ENCODE measurements around the gene MS4A8.
"Not testable (repeated sequence)": the region's sequence is repeated elsewhere in the genome, so short reads cannot be mapped to it uniquely, and the experiment has no call there.

MS4A8 gene

GRCh38 chr11:60731586-60731985 lies 32.2 kb downstream of the MS4A8 start:
- no peak for DNase-seq

GRCh38 chr11:60734279-60734678 lies 34.9 kb downstream of the MS4A8 start:
- no peak for DNase-seq

- no peak for DNase-seq
Observed at GRCh38 chr11:60739114-60739513, 39.7 kb downstream of the MS4A8 start.

GRCh38 chr11:60740573-60740972 lies 41.2 kb downstream of the MS4A8 start:
- DNase-seq, result no peak

- DNase-seq, result no peak
Observed at GRCh38 chr11:60741421-60741820, 42.0 kb downstream of the MS4A8 start.

GRCh38 chr11:60743058-60743457 lies 43.6 kb downstream of the MS4A8 start:
- no peak for DNase-seq

- DNase-seq, result no peak
Observed at GRCh38 chr11:60744114-60744513, 44.7 kb downstream of the MS4A8 start.

- no peak for DNase-seq
Observed at GRCh38 chr11:60747359-60747873, 48.0 kb downstream of the MS4A8 start.

DNA sequence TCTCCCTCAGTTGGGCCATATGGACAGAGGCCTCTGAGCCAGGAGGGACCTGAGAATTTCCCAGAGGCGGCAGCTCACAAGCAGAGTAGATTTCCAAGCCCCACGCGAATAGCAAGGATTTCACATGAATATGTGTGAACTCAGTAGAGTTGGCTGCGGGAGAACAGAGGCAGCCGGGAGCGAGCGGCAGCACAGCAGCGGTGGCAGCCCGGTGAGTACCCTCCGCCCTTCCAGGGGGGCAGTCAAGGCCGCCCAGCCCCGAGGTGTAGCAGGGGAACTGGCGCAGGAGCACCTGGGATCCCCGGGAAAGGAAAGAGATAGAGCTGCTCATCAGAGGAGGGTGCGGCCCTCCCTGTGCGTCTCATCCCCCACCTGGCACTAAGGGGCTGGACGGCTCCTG lies 48.8 kb downstream of the MS4A8 start:
- no peak for DNase-seq

GRCh38 chr11:60748821-60749220 lies 49.4 kb downstream of the MS4A8 start:
- DNase-seq, result no peak

DNA sequence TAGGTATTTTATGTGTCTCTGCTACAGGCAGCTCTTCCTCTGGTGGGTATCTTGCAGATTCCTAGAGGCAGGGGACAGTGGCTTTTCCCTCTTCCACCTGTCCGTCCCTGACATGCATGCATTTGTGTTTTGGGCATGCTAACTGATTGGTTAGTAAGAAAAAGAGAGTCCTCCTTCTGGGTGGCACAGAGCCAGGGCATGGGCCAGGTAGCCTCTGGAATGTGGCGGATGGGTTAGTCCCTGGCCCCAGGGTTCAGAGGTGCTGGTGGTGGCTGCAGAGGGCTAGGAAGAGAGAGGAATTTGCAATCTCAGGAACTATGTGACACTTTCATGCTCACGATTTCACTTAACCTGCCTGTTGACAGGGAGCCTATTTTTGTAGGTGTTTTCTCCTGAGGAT lies 51.5 kb downstream of the MS4A8 start:
- DNase-seq, result no peak

- no peak for DNase-seq
Observed at GRCh38 chr11:60753309-60753708, 53.9 kb downstream of the MS4A8 start.

DNA sequence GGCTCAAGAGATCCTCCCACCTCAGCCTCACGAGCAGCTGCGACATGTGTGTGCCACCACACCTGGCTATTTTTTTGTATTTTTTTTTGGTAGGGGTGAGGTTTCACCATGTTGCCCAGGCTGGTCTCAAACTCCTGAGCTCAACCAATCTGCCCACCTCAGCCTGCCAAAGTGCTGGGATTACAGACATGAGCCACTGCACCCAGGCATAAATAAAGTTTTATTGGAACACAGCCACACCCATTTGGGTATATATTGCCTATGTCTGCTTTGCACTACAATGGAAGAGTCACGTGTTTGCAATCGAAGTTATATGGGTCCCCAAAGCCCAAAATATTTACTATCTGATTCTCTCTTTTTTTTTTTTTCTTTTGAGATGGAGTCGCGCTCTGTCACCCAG lies 55.5 kb downstream of the MS4A8 start:
- DNase-seq, result no peak

DNA sequence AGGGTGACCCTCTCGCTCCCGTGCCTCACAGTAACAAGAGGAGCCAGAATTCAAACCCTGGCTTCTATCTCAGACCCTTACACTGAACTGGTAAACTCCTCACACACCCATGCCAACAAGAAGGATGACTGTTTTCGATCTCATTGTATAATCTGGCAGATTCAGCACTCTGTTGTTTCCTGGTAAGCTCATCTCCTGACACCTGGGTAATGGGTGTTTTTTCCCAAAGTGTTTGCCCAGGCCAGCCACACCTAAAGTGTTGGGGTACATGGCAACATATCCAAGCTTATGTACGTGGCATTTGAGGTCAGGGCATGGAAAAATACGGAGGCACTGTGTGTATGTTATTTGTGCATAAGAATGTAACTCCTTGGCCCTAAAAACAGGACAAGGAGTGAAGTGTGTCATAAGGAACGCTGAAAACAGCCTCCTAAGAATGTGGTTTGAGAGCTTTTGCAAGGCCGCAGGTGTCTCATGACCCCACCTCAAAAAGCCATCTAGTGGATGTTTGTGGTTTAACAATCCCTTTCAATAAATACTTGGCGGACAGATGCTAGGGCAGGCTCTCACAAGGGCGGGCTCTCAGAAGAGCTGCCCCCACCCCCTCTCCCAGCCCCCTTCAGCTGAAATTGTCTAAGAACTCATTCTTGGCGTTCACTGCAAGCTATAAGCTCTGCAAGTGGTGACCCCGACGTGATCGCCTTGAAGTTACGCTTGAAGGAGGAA lies 57.1 kb downstream of the MS4A8 start, which contains the start of gene MS4A15:
MS4A15 (plus strand) TSS at position 561 of the 726 bp plus-strand sequence. CDS start 6,867 bp downstream, outside the sequence.
- DNase-seq, result no peak

DNA sequence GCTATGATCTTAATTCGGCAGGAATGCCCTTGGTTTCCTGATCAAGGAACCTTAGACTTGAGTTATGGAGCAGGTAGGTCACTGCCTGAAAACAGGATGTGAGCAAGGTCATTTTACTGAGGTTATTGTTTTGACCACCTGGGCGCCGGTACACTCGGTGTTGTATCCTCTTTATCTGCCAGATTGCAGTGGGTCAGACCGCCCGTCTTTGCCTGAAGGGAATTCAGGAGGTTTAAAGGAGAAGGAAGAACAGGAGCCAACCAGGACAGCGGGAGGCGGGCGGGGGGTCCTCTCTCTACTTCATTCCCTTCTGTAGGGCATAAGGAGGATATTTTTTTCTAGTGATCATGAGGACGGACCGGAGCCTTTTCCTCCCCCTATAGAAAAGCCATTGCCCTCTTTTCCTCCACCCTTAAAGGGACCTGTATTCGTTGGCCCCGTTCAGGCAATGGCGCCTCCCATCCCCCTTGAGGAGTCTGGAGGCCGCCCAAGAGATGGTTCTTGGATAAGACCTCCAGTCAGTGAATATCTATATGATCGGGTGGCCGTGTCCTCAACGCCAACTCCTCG lies 57.9 kb downstream of the MS4A8 start:
- no peak for DNase-seq

GRCh38 chr11:60758671-60759070 lies 59.3 kb downstream of the MS4A8 start:
- DNase-seq, result not testable (repeated sequence)

DNA sequence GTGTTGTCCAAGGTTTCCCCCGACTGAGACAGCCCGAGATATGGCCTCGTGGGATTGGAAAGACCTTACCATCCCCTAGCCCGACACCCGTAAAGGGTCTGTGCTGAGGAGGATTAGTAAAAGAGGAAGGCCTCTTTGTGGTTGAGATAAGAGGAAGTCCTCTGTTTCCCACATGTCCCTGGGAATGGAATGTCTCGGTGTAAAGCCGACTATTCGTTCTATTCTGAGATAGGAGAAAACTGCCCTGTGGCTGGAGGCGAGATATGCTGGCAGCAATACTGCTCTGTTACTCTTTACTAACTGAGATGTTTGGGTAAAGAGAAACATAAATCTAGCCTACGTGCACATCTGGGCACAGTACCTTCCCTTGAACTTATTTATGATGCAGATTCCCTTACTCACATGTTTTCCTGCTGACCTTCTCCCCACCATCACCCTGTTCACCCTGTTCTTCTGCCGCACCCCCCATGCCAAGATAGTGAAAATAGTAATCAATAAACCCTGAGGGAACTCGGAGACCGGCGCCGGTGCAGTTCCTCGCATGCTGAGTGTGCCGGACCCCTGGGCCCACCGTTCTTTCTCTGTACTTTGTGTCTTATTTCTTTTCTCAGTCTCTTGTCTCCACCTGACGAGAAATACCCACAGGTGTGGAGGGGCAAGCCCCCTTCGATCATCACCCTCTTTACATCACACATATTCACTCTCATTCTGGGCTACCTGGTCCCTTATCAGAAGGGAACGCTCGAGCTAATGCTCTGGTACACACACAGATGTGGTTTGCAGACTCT lies 60.2 kb downstream of the MS4A8 start:
- DNase-seq, result not testable (repeated sequence)

DNA sequence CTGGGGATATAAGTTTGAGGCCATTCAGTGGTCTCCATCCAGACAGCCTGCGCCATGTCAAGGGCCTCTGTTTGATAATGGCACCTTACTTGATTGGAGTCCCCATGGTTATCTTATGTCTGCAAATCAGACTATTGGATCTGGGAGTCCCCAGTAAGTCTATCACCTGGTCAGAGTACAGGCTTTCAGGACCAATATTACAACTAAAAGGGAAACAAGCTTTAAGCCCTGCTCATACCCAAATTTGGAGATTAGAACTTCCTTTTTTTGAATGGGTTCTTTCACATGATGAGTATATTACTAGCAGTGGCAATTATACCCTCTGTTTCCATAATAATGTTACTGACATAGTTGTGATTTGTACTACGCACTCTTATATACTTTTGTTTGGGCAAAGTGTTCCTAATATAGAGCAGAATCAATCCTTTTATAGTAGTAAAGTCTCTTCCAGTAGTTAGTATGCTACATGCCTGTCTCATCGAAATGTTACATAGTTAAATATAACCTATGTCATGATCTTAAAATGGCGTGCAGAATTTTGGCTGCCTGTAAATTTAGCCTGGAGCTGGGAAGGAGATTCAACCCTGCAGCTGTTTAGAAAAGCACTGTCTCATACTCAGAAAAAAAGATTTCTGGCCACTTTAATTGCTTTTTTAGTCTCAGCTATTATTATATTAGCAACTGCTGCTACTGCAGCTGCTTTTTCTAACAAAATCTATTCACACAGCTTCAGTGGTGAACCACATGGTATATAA lies 62.2 kb downstream of the MS4A8 start:
- no peak for DNase-seq

GRCh38 chr11:60762851-60763691 lies 63.7 kb downstream of the MS4A8 start:
- DNase-seq, result no peak

- DNase-seq, result no peak
Observed at GRCh38 chr11:60763692-60764369, 64.4 kb downstream of the MS4A8 start.

DNA sequence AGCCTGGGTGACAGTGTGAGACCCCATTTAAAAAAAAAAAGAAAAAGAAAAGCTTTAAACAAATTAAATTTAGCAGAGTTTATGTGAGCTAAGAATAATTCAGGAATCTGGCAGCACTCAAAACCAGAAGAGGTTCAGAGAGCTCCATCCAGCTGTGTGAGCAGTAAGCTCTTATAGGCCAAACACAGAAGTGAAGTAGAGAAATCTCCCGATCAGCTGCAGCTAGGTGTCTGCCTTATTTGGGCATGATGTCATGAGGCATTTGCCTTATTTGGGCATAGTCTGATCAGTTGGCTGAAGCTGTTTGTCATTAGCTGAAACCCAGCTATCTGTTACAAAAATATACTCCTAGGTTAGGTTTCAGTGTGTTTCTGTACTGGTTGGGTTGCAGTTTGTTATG lies 65.5 kb downstream of the MS4A8 start:
- DNase-seq, result no peak

Measured in NCI-H1048 (cell line).